Motor neuron (in vitro differentiated cells): Measurements from ENCODE around the gene LCLAT1. TPM values are rescaled to one million over a fixed set of nuclear protein-coding genes. Genes with fewer than 3 reads are reported as not detected.
"Not testable (repeated sequence)": the region's sequence is repeated elsewhere in the genome, so short reads cannot be mapped to it uniquely, and the experiment has no call there.

Source experiments
- ATAC-seq, 8 experiments: fragments of 200-7000 bp; cut with Tn5 transposase; replicated peaks in 6 of 8; 2 replicates each; pipeline ENCODE4 v1.8.0; 2021; ENCODE audit warnings: mild to moderate bottlenecking in 8 of 8, moderate library complexity in 8 of 8
- H3K27ac ChIP-seq, 2 donors: fragments of 250-450 bp; sonication (Bioruptor Pico); 2 replicates each; pipeline ENCODE4 v1.9.0; 2021; ENCODE audit warnings: antibody characterized with exemption in 2 of 2, mild to moderate bottlenecking in 2 of 2, moderate library complexity in 1 of 2
- H3K4me1 ChIP-seq, 2 donors: fragments of 250-450 bp; sonication (Bioruptor Pico); replicated peaks in 1 of 2; 2 replicates each; pipeline ENCODE4 v1.6.1; 2021; ENCODE audit warnings: antibody characterized with exemption in 2 of 2, mild to moderate bottlenecking in 2 of 2, moderate library complexity in 1 of 2
- H3K4me3 ChIP-seq, 5 donors: fragments of 250-450 bp; sonication (Bioruptor Pico); 2 replicates each; pipeline ENCODE4 v1.9.0; 2021; ENCODE audit warnings: antibody characterized with exemption in 5 of 5, mild to moderate bottlenecking in 5 of 5, moderate library complexity in 4 of 5
- WGBS, 10 experiments: fragments of 450-650 bp; shearing (Covaris generic); methylation state at CpG; one replicate each; pipeline ENCODE4 v1.0.0; 2022; 5-methylcytosine and 5-hydroxymethylcytosine counted together
- in situ Hi-C, 9 experiments: fragments of 400-800 bp; cut with MboI; loops; one replicate each; pipeline ENCODE4 v1.15.0; 2021; ENCODE audit warnings: low sequenced_read_pairs in 9 of 9, low pct_unique_long_range_greater_than_20kb in 2 of 9; ENCODE audit not compliant: unreplicated experiment in 9 of 9
- total RNA-seq, 8 experiments: library from RNA; unstranded; fragments of 300-600 nt; gene quantifications; 2 replicates each; pipeline versions ENCODE4 v1.2.3 to v1.2.4, GENCODE V29; 2022

The LCLAT1 gene
- total RNA-seq, 8 experiments from 2014 or later = 9.8 to 39.2 (median 12.9) TPM

DNA sequence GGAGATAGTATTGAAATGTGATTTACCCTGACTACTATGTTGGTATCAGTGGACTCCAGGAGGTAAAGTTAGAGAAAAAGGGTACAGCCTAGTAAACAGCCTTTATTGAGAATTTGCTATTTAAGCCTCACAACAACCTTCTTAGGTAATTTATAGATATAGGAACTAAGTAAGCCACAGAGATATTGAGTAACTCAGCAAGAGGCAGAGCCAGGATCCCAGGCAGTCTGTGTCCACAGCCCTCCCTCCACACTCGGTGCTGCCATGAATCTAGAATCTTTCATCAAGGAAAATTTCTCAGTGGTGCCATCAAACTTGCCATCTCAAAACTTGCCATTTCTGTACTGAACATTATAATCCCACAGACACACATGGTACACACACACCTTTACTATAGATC is 189.3 kb downstream of the LCLAT1 start:
- no peak overlapping the region for H3K27ac ChIP-seq
- in situ Hi-C loops = no loop called here
- H3K4me1 ChIP-seq = no peaks in the 10 kb centered on the region
- WGBS, 10 experiments = 13 to 100% (median 83%) methylated on average over 1 of the region's 1 CpG; no CpG with 5 or more reads in 3 of the 10 experiments
- no peak for ATAC-seq
- H3K4me3 ChIP-seq = no peak overlapping the region

DNA sequence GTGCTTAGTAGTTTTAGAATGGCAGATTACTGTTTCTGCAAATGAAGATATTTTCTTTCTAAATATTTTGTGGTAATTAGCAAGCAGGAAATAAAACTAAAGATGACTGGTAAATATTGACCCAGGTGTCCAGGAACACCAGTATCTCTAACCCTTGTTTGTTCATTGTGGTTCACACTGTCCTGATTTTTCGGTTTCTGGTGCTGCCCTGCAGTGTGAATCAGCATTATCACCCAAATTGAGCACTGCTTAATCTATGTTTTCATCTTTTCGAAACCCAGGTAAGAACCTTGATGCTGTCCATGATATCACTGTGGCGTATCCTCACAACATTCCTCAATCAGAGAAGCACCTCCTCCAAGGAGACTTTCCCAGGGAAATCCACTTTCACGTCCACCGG is 192.8 kb downstream of the LCLAT1 start:
- in situ Hi-C loops = no loop called here
- WGBS, 10 experiments = 93 to 100% (median 100%) methylated on average over 1 to 5 of the region's 5 CpGs; no CpG with 5 or more reads in 1 of the 10 experiments
- no peak overlapping the region for H3K27ac ChIP-seq
- no peak overlapping the region for H3K4me3 ChIP-seq
- no peak for ATAC-seq
- no peaks in the 10 kb centered on the region for H3K4me1 ChIP-seq

DNA sequence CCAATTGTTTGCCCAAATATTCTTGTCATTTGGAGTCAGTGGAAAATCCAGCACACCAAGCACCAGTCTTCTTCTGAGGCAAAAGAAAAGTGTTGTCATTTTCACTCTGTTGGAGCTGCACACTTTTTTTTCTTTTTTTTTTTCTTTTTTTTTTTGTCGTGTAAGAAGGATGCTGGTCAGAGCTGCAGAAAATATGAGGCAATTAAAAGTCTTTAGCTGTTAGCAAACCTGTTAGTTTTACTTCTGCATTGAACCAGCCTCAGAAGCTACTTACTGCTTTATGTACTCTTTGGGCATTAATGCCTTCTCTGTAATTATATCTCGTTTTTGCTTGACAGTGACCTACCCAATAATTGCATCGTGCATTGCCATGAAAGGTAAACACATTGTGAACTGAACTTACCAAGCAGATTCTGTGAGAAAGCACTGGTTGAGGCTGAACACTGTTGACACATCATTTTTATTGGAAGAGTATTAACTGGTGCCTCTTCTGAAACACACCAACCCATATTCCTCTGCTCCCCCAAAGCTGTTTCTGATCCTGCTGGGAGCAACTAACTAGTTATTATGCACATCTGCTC is 194.8 kb downstream of the LCLAT1 start:
- no peak overlapping the region for H3K27ac ChIP-seq
- no peaks in the 10 kb centered on the region for H3K4me1 ChIP-seq
- 27 to 88% (median 63%) methylated on average over 1 to 3 of the region's 3 CpGs; no CpG with 5 or more reads in 1 of the 10 experiments for WGBS, 10 experiments
- no peak overlapping the region for H3K4me3 ChIP-seq
- in situ Hi-C loops = no loop called here
- ATAC-seq = peak in 3 of 8 experiments; percentile 19 to 38 (median 24)

DNA sequence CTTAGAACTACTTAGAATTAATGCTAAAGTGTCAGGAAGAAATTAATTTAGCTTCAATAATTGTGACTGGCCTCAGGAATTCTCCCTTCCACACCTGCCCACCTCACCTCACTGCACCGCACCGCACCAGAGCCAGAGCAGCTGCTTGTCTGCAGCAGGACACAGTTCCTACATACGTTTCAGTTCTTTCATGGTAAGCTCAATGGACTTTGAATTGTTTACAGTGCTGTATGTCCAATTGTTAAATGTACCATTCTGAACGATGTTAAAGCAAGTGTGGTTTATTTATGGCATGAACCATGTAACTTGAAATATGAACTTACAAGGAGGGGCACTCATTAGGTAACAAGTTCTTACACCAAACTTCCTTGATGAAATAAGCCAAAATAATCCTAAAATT is 196.0 kb downstream of the LCLAT1 start:
- H3K4me1 ChIP-seq, H3K27ac ChIP-seq, ATAC-seq, H3K4me3 ChIP-seq, in situ Hi-C loops: not testable (repeated sequence)
- no CpG with 5 or more reads among the region's 4 CpGs for WGBS, 10 experiments

DNA sequence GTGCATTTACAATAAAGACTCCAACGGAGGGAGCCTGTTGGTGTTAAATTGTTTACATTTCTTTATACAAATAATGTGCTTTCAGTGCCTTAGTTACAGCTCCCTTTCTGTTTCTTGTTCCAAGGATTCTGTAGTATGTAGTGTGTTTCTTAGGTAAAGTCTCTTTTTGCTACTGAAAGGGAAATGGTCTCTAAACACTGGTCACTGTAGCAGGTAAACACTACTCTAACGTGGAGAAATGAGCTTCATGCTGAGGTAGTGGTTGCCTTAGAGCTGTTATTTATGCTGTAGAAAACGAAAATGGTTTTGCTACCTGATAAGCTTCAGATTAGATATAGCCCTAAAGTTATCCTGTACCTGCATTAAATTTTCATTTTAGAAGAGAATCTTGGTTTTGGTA is 196.6 kb downstream of the LCLAT1 start:
- peak in 3 of 8 experiments; percentile 32 to 92 (median 66) for ATAC-seq
- H3K27ac ChIP-seq = no peak overlapping the region
- H3K4me1 ChIP-seq = no peaks in the 10 kb centered on the region
- in situ Hi-C loops = no loop called here
- WGBS, 10 experiments = 40 to 100% (median 82%) methylated on average over 1 to 3 of the region's 3 CpGs; no CpG with 5 or more reads in 1 of the 10 experiments
- H3K4me3 ChIP-seq = no peak overlapping the region

DNA sequence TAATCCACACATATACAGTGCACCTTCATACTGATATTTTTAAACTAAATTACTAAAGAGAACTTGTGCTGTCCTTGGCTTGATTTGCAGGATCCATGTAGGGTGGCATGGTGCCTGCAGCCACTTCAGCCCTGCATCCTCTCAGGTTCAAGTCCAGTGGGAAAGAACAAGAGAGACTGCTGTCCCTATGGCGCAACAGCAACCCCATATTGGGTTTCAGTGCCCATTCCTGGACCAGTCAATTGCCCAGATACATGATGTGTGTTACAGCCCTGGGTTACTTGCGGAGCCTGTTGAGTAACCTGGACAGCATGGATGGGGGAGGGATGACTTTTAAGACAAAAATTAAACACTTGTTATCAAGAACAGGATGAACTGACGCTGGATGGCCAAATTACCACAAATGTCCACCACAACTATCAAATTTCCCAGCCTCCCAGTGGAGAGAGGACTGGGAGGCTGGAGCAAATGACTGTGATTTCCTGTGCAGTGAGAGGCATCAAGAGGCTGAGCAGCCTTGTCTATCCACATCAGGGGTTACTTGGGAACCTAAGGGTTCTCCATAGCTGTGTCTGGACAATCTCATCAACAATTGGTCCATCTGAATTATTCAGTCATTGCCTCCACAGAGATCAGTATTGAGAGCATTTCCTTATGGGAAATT is 198.2 kb downstream of the LCLAT1 start:
- WGBS, 10 experiments = 92 to 100% (median 93%) methylated on average over 1 to 2 of the region's 3 CpGs; no CpG with 5 or more reads in 6 of the 10 experiments
- in situ Hi-C loops = no loop called here
- no peak for ATAC-seq
- Histone ChIP-seq H3K27ac (no peak overlapping the region), H3K4me3 (no peak overlapping the region), H3K4me1 (no peaks in the 10 kb centered on the region)

DNA sequence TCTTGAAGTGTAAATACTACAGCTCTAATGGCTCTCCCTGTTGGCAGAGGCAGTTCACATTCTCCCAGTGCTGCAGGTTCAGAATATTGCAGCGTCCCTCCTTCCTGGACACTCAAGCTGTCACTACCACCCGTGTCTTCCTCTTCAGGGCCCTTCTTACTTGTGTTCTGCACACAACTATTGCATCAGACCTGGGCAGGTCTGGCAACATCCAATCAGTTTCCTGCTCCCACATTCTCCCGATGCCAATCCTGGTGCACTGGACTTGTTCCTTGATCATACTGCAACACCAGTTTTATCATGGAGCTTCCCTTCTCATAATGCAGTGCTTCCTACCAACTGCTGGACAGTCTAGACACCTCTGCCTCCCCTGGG is 198.7 kb downstream of the LCLAT1 start:
- no peak for ATAC-seq
- no peak overlapping the region for H3K27ac ChIP-seq

DNA sequence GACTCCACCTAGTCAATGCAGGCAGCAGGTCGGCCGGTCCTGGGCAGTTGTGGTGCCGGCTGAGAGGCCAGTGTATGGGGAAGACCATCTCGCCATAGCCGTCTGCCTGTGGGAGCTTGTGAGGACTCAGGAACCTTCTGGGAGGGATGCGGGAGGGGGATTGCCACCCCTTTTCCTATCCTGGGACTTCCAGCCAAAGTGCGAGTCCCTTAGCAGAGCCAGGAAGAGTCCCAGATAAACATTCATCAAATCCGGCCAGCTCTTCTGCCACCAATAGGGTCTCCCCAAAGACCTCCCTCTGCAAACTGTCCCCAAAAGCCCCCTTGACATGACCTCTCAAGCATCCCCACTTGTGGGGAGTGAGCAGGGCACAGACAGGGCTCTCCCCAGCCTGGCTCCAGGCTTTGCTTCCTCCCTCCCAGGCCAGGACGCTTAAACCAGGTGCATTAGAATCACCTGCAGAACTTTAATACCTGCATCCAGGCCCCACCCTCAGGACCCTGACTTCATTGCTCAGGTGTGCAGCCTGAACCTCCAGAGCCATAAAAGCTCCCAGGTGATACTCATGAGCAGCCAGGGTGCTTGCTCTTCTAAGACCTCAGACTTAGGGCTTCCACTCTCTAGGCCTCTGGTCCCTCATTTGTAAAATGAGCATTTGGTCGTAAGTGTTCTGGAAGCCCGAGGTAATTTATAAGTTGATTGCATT is 200.9 kb downstream of the LCLAT1 start:
- in situ Hi-C loops = no loop called here
- no peak overlapping the region for H3K4me3 ChIP-seq
- H3K27ac ChIP-seq = no peak overlapping the region
- H3K4me1 ChIP-seq = peaks cover 0 to 4% of the 10 kb centered on the region in 2 donors
- 89 to 100% (median 97%) methylated on average over 1 to 6 of the region's 11 CpGs; no CpG with 5 or more reads in 6 of the 10 experiments for WGBS, 10 experiments
- no peak for ATAC-seq

More for the DNA sequence above, 198.7 kb downstream of the LCLAT1 start:
- in situ Hi-C loops = no loop called here
- 81 to 100% (median 100%) methylated on average over 1 to 3 of the region's 3 CpGs; no CpG with 5 or more reads in 4 of the 10 experiments for WGBS, 10 experiments
- Histone ChIP-seq H3K4me1 (no peaks in the 10 kb centered on the region), H3K4me3 (no peak overlapping the region)

DNA sequence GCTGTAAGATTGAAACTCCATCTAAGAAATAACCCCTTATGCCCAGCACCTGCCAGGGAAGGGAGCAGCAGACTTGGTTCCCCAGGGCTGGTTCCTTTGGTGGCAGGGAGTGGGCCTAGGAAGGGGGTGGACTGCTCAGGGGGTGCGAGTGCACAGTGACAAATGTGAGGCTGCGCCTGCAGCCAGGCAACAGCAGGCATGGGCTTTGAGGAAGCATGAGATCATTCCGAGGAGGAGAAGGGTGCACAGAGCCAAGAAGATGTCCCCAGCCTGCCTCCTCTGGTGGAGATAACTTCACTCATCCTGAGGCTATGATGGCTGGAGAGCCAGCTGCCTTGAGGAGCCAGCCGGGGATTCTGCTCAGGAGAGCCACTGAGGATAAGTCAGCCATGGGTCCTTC is 202.2 kb downstream of the LCLAT1 start:
- in situ Hi-C loops = no loop called here
- Histone ChIP-seq H3K4me3 (no peak overlapping the region), H3K4me1 (peaks cover 0 to 4% of the 10 kb centered on the region in 2 donors), H3K27ac (no peak overlapping the region)
- 0% methylated on average over 1 of the region's 4 CpGs; no CpG with 5 or more reads in 9 of the 10 experiments for WGBS, 10 experiments
- ATAC-seq = peak in 3 of 8 experiments; percentile 35 to 66 (median 58)

DNA sequence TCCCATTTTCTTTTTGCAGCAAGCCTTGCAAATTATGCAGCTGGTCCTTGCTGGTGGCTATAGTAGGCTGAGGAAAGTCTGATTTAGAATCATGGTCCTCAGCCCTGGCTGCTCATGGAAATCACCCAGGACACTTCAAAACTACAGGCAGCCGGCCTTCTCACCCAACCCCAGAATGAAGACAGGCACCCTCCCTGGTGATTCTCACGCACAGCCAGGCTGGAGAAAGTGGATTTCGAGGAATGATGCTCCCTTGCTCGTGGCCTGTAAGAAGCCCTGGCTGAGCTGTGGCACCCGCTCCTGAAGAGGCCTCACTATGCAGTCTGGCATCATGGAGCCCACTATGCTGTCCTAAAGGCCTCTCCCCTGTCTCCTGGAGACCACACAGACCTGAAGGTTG is 202.8 kb downstream of the LCLAT1 start:
- 50 to 100% (median 100%) methylated on average over 1 to 2 of the region's 5 CpGs; no CpG with 5 or more reads in 6 of the 10 experiments for WGBS, 10 experiments
- in situ Hi-C loops = loop anchor here in 1 of 9 experiments (25.0 kb wide), 1 partner anchor 88 kb away; no protein-coding TSS in a partner anchor
- H3K4me3 ChIP-seq = no peak overlapping the region
- H3K4me1 ChIP-seq = peaks cover 0 to 4% of the 10 kb centered on the region in 2 donors
- ATAC-seq = peak in 1 of 8 experiments; percentile 12
- no peak overlapping the region for H3K27ac ChIP-seq

DNA sequence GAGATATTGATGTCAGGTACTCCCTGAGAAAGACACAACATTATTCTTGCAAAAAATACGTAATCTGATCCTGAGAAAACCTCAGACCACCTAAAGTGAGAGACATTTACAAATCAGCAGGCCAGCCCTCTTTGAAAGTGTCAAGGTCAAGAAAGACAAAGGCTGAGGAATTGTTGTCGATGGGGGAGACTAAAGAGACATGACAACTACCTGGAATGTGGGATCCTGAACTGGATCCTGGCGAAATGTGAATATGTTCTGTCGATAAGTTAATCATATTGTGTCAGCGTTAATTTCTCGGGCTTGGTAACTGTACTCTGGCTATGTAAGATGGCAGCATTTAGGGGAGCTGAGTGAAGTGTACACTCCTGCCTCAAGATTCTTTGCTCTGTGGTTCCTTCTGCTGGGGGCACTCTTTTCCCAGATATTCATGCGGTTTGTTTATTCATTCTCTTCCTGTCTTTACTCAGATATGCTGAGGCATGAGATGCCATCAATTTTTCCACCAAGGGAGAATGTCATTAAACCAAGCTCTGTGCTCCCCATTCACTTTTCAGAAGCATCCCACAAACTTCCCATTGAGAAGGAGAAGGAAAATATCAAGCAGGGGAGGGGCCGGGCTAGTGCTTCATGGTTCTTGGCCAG is 205.3 kb downstream of the LCLAT1 start:
- WGBS, 10 experiments = 35 to 97% (median 61%) methylated on average over 2 to 8 of the region's 8 CpGs
- Histone ChIP-seq H3K4me1 (peaks cover 0 to 4% of the 10 kb centered on the region in 2 donors), H3K27ac (no peak overlapping the region), H3K4me3 (no peak overlapping the region)
- ATAC-seq = no peak
- in situ Hi-C loops = loop anchor here in 1 of 9 experiments (25.0 kb wide), 1 partner anchor 90 kb away; no protein-coding TSS in a partner anchor

DNA sequence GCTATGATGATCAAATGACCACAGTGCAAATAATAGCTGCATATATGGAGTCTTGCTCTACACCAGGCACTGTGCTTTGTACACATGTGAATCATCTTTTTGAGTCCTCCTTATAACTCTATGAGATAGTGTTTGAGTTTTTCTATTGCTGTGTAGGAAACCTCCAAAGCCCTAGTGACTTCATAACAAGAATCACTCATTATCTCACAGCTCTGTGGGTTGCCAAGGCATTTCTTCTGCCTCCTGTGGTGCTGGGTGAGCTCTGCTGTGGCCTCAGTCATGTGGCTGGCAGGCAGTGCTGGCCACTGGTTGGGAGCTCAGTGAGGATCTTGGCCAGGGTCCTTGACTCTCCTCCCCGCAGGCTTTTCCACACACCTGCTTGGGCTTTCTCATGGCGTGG is 206.8 kb downstream of the LCLAT1 start:
- Histone ChIP-seq H3K4me1 (peaks cover 0 to 4% of the 10 kb centered on the region in 2 donors), H3K4me3 (no peak overlapping the region), H3K27ac (no peak overlapping the region)
- peak in 3 of 8 experiments; percentile 38 to 86 (median 41) for ATAC-seq
- 20 to 94% (median 52%) methylated on average over 1 to 2 of the region's 2 CpGs; no CpG with 5 or more reads in 6 of the 10 experiments for WGBS, 10 experiments
- in situ Hi-C loops = loop anchor here in 1 of 9 experiments (25.0 kb wide), 1 partner anchor 92 kb away; no protein-coding TSS in a partner anchor
